IPS DF 6.9 (cell line): ENCODE results near the gene ARHGAP40.

Source experiments
- DNase-seq: peaks from one replicate; pipeline ENCODE4 v3.0.0-alpha.2; 2013; ENCODE audit warnings: low read depth, low spot score
- H3K27ac ChIP-seq: one replicate; pipeline ENCODE4 v1.5.1; 2013; ENCODE audit warnings: low read length, control low read depth
- H3K27me3 ChIP-seq: 2 replicates; pipeline ENCODE4 v1.6.1; 2013; ENCODE audit warnings: mild to moderate bottlenecking, low read length; ENCODE audit not compliant: control insufficient read depth, insufficient read depth
- H3K36me3 ChIP-seq: 2 replicates; pipeline ENCODE4 v1.6.1; 2013; ENCODE audit warnings: low read length; ENCODE audit not compliant: control insufficient read depth, insufficient read depth
- H3K4me1 ChIP-seq: 2 replicates; pipeline ENCODE4 v1.6.1; 2013; ENCODE audit warnings: low read length; ENCODE audit not compliant: control insufficient read depth, insufficient read depth
- H3K4me3 ChIP-seq: 2 replicates; pipeline ENCODE4 v1.5.1; 2013; ENCODE audit warnings: mild to moderate bottlenecking, low read length
- H3K9me3 ChIP-seq: 2 replicates; pipeline ENCODE4 v1.6.1; 2013; ENCODE audit warnings: low read length, inconsistent platforms; ENCODE audit not compliant: control insufficient read depth, insufficient read depth
- WGBS: extraction: QIAGEN DNeasy Blood & Tissue Kit; methylation state at CpG from one replicate; pipeline ENCODE4 v1.1.7; 2013; ENCODE audit warnings: mixed read lengths, missing lambda C conversion rate; ENCODE audit not compliant: insufficient read length, insufficient coverage; 5-methylcytosine and 5-hydroxymethylcytosine counted together

The ARHGAP40 gene

DNA sequence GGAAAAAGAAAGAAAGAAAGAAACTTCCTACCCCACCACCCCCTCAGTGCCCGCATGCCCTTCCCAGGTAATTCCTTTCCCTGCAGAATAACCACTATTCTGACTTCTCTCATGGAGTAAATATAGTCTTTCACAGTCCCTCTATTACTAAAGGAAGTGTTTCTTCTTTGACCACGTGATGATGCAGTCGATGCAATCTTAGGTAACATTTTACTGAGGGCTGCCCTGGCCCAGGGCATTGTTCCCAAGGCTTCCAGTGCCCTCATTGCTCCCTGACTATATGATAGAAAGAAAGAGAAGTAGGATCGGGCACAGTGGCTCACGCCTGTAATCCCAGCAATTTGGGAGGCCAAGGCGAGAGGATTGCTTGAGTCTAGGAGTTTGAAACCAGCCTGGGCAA, 29.1 kb downstream of the ARHGAP40 start:
- no peak for DNase-seq
- no peak overlapping the region for H3K4me3 ChIP-seq
- H3K27me3 ChIP-seq = no peaks in the 10 kb centered on the region
- no peak overlapping the region for H3K27ac ChIP-seq
- no peaks in the 10 kb centered on the region for H3K4me1 ChIP-seq
- no peaks in the 10 kb centered on the region for H3K9me3 ChIP-seq
- H3K36me3 ChIP-seq = no peaks in the 10 kb centered on the region
- no CpG with 5 or more reads among the region's 6 CpGs for WGBS

DNA sequence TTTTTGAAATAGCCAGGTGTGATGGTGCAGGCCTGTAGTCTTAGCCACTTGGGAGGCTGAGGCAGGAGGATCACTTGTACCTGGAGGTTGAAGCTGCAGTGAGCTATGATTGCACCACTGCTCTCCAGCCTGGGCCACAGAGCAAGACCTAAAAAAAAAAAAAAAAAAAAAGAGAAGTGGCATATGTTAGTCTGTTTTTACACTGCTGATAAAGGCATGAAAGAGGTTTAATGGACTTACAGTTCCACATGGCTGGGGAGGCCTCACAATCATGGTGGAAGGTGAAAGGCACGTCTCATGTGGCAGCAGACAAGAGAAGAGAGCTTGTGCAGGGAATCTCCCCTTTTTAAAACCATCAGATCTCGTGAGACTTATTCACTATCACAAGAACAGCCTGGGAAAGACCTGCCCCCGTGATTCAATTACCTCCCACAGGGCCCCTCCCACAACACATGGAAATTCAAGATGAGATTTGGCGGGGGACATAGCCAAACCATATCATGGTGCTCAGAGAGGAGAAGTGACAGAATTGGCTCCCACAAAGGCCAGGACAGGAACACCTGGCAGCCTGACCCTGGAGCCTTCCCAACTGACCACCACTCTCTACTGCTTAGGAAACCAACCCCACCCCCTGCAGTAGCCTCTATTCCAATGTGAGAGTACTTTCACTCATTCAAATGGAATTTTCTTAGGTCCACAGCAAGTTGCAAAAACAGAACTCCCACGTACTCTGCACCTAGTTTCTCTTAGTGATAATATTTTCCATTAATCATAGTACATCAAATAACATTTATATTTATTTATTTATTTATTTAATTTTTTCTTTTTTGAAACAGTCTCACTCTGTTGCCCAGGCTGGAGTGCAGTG, 29.8 kb downstream of the ARHGAP40 start:
- no peak for DNase-seq
- no peaks in the 10 kb centered on the region for H3K36me3 ChIP-seq
- H3K27ac ChIP-seq = no peak overlapping the region
- WGBS = no CpG with 5 or more reads among the region's 5 CpGs
- H3K4me1 ChIP-seq = no peaks in the 10 kb centered on the region
- no peak overlapping the region for H3K4me3 ChIP-seq
- H3K27me3 ChIP-seq = no peaks in the 10 kb centered on the region
- no peaks in the 10 kb centered on the region for H3K9me3 ChIP-seq

DNA sequence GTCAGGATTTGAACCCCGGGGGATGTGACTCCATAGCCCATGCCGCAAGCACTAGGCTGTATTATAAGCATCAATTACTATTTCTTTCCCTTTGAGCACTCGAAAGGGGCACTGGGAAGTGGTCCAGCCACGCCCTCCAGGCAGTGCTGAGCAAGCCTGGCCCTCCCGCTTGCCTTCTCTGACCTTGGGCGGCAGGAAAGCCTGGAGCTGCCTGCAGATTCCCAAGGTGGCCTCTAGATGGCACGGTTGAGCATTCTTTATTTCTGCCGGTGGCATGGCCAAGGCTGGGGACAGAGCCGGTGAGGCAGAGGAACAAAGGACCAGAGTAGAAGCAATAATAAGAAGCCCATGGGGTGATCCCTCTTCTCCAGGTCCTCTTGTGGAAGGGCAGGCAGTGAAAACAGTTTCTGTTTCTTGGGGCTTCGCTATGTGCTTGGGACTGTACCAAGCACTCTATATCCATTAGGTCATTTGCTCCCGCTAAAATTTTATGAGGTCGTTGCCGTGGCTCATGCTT, 32.0 kb downstream of the ARHGAP40 start:
- DNase-seq = peak; percentile 47
- H3K4me1 ChIP-seq = no peaks in the 10 kb centered on the region
- no peaks in the 10 kb centered on the region for H3K36me3 ChIP-seq
- no peak overlapping the region for H3K27ac ChIP-seq
- no peaks in the 10 kb centered on the region for H3K9me3 ChIP-seq
- no peak overlapping the region for H3K4me3 ChIP-seq
- WGBS = no CpG with 5 or more reads among the region's 13 CpGs
- H3K27me3 ChIP-seq = no peaks in the 10 kb centered on the region

DNA sequence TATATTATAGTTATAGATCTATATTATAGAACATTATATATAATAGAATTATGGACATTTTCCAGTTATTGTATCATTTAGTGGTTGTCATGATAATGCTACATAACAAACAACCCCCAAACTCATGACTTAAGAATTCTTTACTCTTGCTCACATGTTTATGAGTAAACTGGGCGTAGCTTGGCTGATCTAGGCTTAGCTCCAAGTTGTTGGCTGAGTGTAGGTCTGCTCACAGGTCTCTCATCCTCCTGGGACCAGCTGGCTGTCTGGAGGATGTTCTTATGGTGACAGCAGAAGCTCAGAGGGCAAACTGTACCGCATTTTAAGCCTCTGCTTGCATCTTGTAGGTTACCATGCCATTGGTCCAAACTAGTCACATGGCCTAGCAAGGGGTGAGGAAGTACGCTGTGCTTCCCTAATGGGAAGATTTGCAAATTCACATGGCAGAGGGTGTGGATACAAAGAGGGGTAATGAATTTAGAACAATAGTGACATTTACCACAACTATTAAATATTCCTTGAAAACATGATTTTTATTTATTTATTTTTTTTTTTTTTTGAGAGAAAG, 34.2 kb downstream of the ARHGAP40 start:
- Histone ChIP-seq H3K4me3 (no peak overlapping the region), H3K27ac (no peak overlapping the region), H3K9me3 (no peaks in the 10 kb centered on the region), H3K36me3 (no peaks in the 10 kb centered on the region), H3K4me1 (no peaks in the 10 kb centered on the region), H3K27me3 (no peaks in the 10 kb centered on the region)
- DNase-seq = no peak
- WGBS = no CpG with 5 or more reads among the region's 3 CpGs

DNA sequence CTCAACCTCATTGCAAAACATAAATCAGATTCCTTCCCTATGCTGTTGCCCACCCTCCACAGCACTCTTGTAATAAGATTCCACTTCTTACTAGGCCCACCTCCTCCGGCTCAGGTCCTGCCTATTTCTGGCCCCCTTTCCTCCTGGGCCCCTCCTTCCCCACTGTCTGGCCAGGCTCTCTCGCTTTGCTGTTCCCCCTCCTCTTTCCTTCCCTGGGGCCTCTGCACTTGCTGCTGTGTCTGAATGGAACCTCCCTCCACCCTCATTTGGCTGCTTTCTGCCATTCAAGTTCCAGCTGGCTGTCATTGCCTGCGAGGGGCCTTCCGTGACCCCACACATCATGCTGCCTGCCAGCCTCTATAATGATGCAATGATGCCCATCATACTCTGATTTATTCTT, 38.9 kb downstream of the ARHGAP40 start:
- Histone ChIP-seq H3K9me3 (no peaks in the 10 kb centered on the region), H3K36me3 (no peaks in the 10 kb centered on the region), H3K4me1 (no peaks in the 10 kb centered on the region), H3K27ac (no peak overlapping the region), H3K27me3 (peaks cover 2% of the 10 kb centered on the region), H3K4me3 (no peak overlapping the region)
- WGBS = no CpG with 5 or more reads among the region's 4 CpGs
- no peak for DNase-seq

DNA sequence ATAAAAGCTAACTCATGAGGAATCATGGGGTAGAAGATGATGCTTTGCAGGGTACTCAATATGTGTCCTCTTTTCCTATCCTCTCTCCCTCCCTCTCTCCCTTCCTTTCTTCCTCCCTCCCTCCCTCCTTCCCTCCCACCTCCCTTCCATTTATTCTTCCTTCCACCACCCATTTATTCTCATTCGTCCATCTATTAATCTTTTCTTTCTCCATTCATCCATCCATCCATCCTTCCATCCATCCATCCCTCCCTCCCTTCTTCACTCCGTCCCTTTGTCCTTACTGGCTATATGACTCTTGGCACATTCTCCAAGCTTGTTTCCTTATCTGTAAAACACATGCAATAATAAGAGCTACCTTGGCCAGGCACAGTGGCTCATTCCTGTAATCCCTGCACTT, 40.9 kb downstream of the ARHGAP40 start:
- WGBS = 100% methylated on average over 2 of the region's 2 CpGs
- H3K36me3 ChIP-seq = no peaks in the 10 kb centered on the region
- H3K27ac ChIP-seq = no peak overlapping the region
- H3K4me3 ChIP-seq = no peak overlapping the region
- 0 out of 2 replicates have a peak, but pooled peaks cover 2% of the 10 kb centered on the region for H3K4me1 ChIP-seq
- no peak for DNase-seq
- H3K9me3 ChIP-seq = no peaks in the 10 kb centered on the region
- peaks cover 12% of the 10 kb centered on the region for H3K27me3 ChIP-seq

DNA sequence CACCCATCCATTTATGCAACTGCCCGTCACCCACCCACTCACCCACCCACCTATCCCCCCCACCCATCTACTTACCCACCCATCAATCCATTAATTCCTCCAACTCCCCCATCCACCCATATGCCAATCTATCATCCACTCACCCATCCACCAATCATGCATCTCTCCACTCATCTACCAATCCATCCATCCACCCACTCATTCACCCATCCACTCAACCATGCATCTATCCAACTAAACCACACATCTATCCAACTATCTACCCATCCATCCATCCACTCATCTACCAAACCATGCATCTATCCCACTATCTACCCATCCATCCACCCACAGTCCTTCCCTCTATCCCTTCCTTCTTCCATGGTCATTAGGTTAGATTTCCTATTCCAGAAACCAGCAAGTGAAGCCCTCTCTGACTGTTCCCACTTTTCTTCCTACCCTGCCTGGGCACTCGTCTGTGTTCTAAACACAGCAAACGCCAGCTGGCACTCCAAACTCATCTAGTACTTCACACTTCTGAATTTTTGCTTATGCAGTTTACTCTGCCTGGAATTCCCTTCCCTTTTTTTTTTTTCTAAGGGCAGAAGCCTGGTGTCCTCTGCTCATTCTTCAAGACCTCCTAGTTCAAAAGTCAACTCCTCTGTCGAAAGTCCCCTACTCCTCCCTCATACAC, 43.1 kb downstream of the ARHGAP40 start:
- no peak for DNase-seq
- no peak overlapping the region for H3K4me3 ChIP-seq
- no peaks in the 10 kb centered on the region for H3K36me3 ChIP-seq
- WGBS = no CpG with 5 or more reads among the region's 4 CpGs
- H3K27ac ChIP-seq = no peak overlapping the region
- no peaks in the 10 kb centered on the region for H3K9me3 ChIP-seq
- peaks cover 3% of the 10 kb centered on the region; the same call in 1 of the 2 replicates for H3K4me1 ChIP-seq
- H3K27me3 ChIP-seq = peaks cover 14% of the 10 kb centered on the region

DNA sequence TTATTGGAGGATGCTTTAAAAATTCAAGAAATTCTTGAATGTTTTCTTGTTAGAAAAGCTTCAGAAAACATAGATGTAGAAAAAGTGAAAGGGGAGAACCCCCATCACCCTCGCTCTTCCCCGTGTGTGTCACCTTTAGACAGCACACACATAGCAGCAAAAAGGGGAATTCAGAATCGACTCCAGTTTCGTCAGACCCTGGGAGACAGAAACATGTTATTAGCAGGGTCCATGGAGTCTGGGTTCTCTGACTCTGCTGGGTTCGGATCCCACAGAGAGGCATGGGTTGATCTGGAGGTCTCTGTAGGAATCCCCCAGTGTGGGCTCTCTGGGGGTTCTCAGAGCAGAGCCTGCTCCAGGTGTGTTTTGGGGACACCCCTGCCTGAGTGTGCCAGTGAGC, 43.7 kb downstream of the ARHGAP40 start:
- DNase-seq = no peak
- H3K4me3 ChIP-seq = no peak overlapping the region
- H3K4me1 ChIP-seq = peaks cover 3% of the 10 kb centered on the region; the same call in 1 of the 2 replicates
- no CpG with 5 or more reads among the region's 5 CpGs for WGBS
- H3K36me3 ChIP-seq = no peaks in the 10 kb centered on the region
- peaks cover 14% of the 10 kb centered on the region for H3K27me3 ChIP-seq
- H3K9me3 ChIP-seq = no peaks in the 10 kb centered on the region
- H3K27ac ChIP-seq = no peak overlapping the region

DNA sequence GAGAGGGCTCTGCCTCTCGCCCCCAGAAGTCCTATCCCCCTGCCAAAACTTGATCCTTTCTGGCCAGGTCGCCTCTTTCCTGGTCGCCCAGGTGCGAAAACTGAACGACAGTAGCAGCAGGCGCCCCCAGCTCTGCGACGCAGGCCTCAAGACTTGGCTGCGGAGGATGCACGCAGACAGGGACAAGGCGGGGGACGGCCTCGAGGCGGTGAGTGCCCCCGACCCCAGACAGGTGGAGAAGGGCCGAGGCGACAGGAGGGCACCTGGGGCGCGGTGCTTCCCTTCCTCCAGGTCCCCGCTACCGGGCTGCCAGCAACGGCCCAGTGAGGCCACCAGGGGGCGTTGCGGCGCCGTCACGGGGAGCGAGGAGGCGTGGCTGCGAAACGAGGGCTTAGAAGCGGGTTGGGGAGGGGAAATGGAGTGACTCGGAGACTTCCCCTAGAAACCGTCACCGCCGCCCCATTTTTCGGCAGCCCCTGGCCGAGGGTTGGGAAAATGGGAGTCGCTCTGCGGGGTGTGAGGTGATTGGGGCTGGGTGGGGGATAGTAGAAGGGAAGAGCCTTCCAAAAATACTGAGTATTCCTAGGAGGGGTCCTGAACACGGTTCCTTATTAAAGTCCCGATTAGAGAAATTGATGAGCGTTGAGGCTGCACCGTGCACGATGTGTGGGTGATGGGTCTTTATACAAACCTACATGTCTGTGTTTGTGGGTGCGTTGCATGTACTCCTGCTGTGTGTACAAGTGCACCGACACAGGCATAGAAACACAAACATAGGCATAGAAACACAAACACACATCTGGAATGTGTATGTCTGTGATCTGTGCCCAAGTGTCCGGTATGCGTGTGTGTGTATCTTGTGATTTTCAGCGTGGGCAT, 44.6 kb downstream of the ARHGAP40 start:
- Histone ChIP-seq H3K36me3 (no peaks in the 10 kb centered on the region), H3K27me3 (peaks cover 14% of the 10 kb centered on the region), H3K27ac (no peak overlapping the region), H3K9me3 (no peaks in the 10 kb centered on the region), H3K4me1 (peaks cover 3% of the 10 kb centered on the region; the same call in 1 of the 2 replicates), H3K4me3 (peak overlapping the region; percentile 20; the same call in 1 of the 2 replicates)
- no CpG with 5 or more reads among the region's 50 CpGs for WGBS
- DNase-seq = peak; percentile 63
